Spinal cord (tissue), 10 donors: ENCODE measurements around the gene DNALI1. TPM values are rescaled to one million over a fixed set of nuclear protein-coding genes. Genes with fewer than 3 reads are reported as not detected.

Source experiments
- DNase-seq, 6 donors: peaks; one replicate each; pipeline versions ENCODE4 v3.0.0 to v3.0.0-alpha.2; 2013 to 2015; ENCODE audit warnings: low spot score in 6 of 6, low read depth in 4 of 6
- H3K27ac ChIP-seq: one replicate; pipeline ENCODE4 v1.5.1; 2013; ENCODE audit warnings: low read depth, low read length, control low read depth
- H3K27me3 ChIP-seq: one replicate; pipeline ENCODE4 v1.6.1; 2013; ENCODE audit warnings: low read length; ENCODE audit not compliant: control insufficient read depth, insufficient read depth
- H3K36me3 ChIP-seq: one replicate; pipeline ENCODE4 v1.6.1; 2013; ENCODE audit warnings: low read length; ENCODE audit not compliant: control insufficient read depth, insufficient read depth
- H3K4me1 ChIP-seq: one replicate; pipeline ENCODE4 v1.6.1; 2013; ENCODE audit warnings: low read length; ENCODE audit not compliant: control insufficient read depth, insufficient read depth
- H3K4me3 ChIP-seq: one replicate; pipeline ENCODE4 v1.5.1; 2013; ENCODE audit warnings: low read depth, low read length, control low read depth
- H3K9me3 ChIP-seq: one replicate; pipeline ENCODE4 v1.6.1; 2013; ENCODE audit warnings: low read length; ENCODE audit not compliant: control insufficient read depth, insufficient read depth
- WGBS: methylation state at CpG from one replicate; pipeline ENCODE4 v1.1.5; 2013; ENCODE audit warnings: missing lambda C conversion rate; ENCODE audit not compliant: insufficient coverage; 5-methylcytosine and 5-hydroxymethylcytosine counted together
- polyA plus RNA-seq, 2 donors: library from polyadenylated mRNA; unstranded; fragments of 120-200 nt; gene quantifications; one replicate each; pipeline ENCODE4 v1.2.1, GENCODE V29; 2013; ENCODE audit not compliant: insufficient read length in 2 of 2
- small RNA-seq: library from RNA; depleted of rRNA; stranded (forward); fragments of <200 nt; gene quantifications from one replicate; pipeline ENCODE3, GENCODE V24; 2014; ENCODE audit warnings: low replicate concordance
- total RNA-seq, 2 donors: library from RNA; depleted of rRNA in 1 of 2; stranded (reverse); fragments of 120-200 nt in 1 of 2; fragments of >200 nt in 1 of 2; gene quantifications; one replicate each; pipeline versions ENCODE4 v1.2.3 to v1.2.4, GENCODE V29; 2013 to 2014
- donor health status: healthy.

Gene DNALI1
- total and polyA plus RNA-seq, 4 donors = 4.7 to 59.7 (median 51.8) TPM

- peaks cover 25% of the 10 kb centered on the region for H3K27me3 ChIP-seq
- no peaks in the 10 kb centered on the region for H3K4me1 ChIP-seq
- H3K4me3 ChIP-seq = no peak overlapping the region
- H3K27ac ChIP-seq = no peak overlapping the region
- WGBS = 0% methylated on average over 1 of the region's 2 CpGs
- no peaks in the 10 kb centered on the region for H3K9me3 ChIP-seq
- no peaks in the 10 kb centered on the region for H3K36me3 ChIP-seq
- DNase-seq = no peak
Measured at GRCh38 chr1:37609002-37609401, 52.3 kb downstream of the DNALI1 start.

DNA sequence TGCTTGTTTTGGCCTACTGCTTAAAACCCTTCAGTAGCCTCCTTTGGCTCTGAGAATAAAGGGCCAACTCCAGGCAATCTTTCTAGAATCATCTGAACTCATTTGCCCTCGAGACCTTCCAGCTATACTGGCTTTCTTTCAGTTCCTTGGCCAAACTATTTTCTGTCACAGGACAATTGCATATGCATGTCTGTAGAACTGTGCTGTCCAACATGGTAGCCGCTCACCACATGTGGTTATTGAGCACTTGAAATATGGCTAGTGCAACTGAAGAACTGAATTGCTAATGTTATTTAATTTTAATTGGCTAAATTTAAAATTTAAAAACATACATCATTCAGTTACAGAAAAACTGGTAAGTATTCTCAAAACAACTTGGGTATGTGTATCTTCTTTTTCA is 53.3 kb downstream of the DNALI1 start:
- H3K36me3 ChIP-seq = no peaks in the 10 kb centered on the region

DNA sequence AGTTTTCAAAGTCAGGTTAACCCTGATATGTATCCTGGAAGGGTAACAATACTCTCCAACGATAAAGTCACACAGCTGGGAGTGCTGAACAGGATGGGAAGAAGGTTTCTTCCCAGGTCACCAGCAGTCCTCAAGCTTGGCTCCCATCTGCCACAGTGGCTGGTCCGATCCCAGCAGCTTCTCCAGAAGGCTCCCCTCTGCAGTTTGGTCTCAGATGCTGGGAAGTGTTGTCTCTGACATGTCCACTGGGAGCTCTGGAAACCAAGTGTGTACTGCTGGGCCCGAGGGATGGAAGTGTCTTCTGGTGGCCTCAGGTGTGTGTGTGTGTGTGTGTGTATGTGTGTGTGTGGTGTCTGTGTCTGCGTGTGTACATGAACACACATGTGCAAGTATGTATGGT is 55.4 kb downstream of the DNALI1 start:
- 72% methylated on average over 3 of the region's 4 CpGs for WGBS
- peaks cover 43% of the 10 kb centered on the region for H3K27me3 ChIP-seq
- no peaks in the 10 kb centered on the region for H3K9me3 ChIP-seq
- H3K4me1 ChIP-seq = no peaks in the 10 kb centered on the region
- H3K36me3 ChIP-seq = no peaks in the 10 kb centered on the region
- no peak overlapping the region for H3K27ac ChIP-seq
- no peak for DNase-seq
- no peak overlapping the region for H3K4me3 ChIP-seq

More for the DNA sequence above, 53.3 kb downstream of the DNALI1 start:
- DNase-seq = no peak
- Histone ChIP-seq H3K27me3 (peaks cover 30% of the 10 kb centered on the region), H3K27ac (no peak overlapping the region), H3K4me3 (no peak overlapping the region), H3K9me3 (no peaks in the 10 kb centered on the region), H3K4me1 (no peaks in the 10 kb centered on the region)
- WGBS = 67% methylated on average over 1 of the region's 2 CpGs

GRCh38 chr1:37614105-37614504 is 57.4 kb downstream of the DNALI1 start:
- 84% methylated on average over 4 of the region's 5 CpGs for WGBS
- H3K4me3 ChIP-seq = no peak overlapping the region
- H3K36me3 ChIP-seq = no peaks in the 10 kb centered on the region
- peaks cover 45% of the 10 kb centered on the region for H3K27me3 ChIP-seq
- H3K9me3 ChIP-seq = no peaks in the 10 kb centered on the region
- no peak for DNase-seq
- H3K4me1 ChIP-seq = no peaks in the 10 kb centered on the region
- no peak overlapping the region for H3K27ac ChIP-seq

DNA sequence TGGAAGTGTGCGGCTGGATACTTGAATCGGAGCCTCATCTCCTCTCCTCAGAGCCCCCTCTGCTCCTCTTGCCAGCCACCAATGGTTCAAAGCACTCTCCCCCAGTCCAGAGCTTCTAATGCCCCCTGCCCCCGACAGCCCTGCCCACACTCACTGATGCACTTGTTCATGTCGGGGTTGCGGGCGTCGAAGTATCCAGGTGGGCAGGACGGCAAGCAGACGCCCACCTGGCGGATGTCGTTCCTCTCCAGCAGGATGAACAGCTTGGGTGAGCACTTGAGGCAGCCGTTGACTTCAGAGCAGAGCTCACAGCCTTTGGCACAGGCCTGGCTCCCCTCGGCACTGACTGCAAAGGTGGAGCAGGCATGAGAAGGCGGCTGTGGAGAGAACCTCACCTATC is 59.6 kb downstream of the DNALI1 start:
- 87% methylated on average over 14 of the region's 14 CpGs for WGBS
- no peak for DNase-seq
- peaks cover 51% of the 10 kb centered on the region for H3K27me3 ChIP-seq
- H3K36me3 ChIP-seq = no peaks in the 10 kb centered on the region
- H3K27ac ChIP-seq = no peak overlapping the region
- no peaks in the 10 kb centered on the region for H3K4me1 ChIP-seq
- no peak overlapping the region for H3K4me3 ChIP-seq
- H3K9me3 ChIP-seq = no peaks in the 10 kb centered on the region

Small RNA genes within 50 kb of the gene (small RNA-seq; reads per million reads assigned to genes)
- gene AL034379.1 = not detected

Other genes with a start within 250 kb of the DNALI1 start
- gene ZC3H12A, start 82.4 kb upstream of the DNALI1 start, total RNA-seq = 1 to 10 TPM; 1.2 to 2.4 TPM
- 1 to 10 TPM in 1 of 2 donors, under 1 TPM in 1; 0.65 to 1.2 TPM for gene ZC3H12A, start 82.4 kb upstream of the DNALI1 start, polyA plus RNA-seq
- 10 to 100 TPM; 74.2 to 77.1 TPM for gene MEAF6, start 42.2 kb upstream of the DNALI1 start, total RNA-seq
- gene MEAF6, start 42.2 kb upstream of the DNALI1 start, polyA plus RNA-seq = 100 to 1,000 TPM; 133 to 139 TPM
- 10 to 100 TPM; 11.3 to 12.9 TPM for gene SNIP1, start 2.6 kb upstream of the DNALI1 start, total RNA-seq
- gene SNIP1, start 2.6 kb upstream of the DNALI1 start, polyA plus RNA-seq = 10 to 100 TPM in 1 of 2 donors, 1 to 10 TPM in 1; 9.5 to 14.7 TPM
- 10 to 100 TPM; 41.7 to 67.6 TPM for gene GNL2, start 39.0 kb downstream of the DNALI1 start, total RNA-seq
- gene GNL2, start 39.0 kb downstream of the DNALI1 start, polyA plus RNA-seq = 10 to 100 TPM; 37.3 to 44.8 TPM
- under 1 TPM in 1 of 2 donors, not detected in 1; 0.06 TPM for gene RSPO1, start 78.0 kb downstream of the DNALI1 start, total RNA-seq
- gene RSPO1, start 78.0 kb downstream of the DNALI1 start, polyA plus RNA-seq = under 1 TPM; 0.27 to 0.29 TPM
- 1 to 10 TPM; 2.2 to 2.5 TPM for gene CDCA8, start 135.6 kb downstream of the DNALI1 start, total RNA-seq
- gene CDCA8, start 135.6 kb downstream of the DNALI1 start, polyA plus RNA-seq = 1 to 10 TPM; 7.9 to 8.1 TPM
- 1 to 10 TPM; 4.8 to 9.6 TPM for gene EPHA10, start 208.2 kb downstream of the DNALI1 start, total RNA-seq
- 10 to 100 TPM; 12.6 to 21.9 TPM for gene EPHA10, start 208.2 kb downstream of the DNALI1 start, polyA plus RNA-seq
- gene MANEAL, start 236.9 kb downstream of the DNALI1 start, total RNA-seq = 10 to 100 TPM; 15.0 to 30.8 TPM
- 10 to 100 TPM; 50.9 to 53.7 TPM for gene MANEAL, start 236.9 kb downstream of the DNALI1 start, polyA plus RNA-seq